ENCODE data around the gene SHISA8.

Gene SHISA8

GRCh38 chr22:41917903-41918791 is 3.3 kb upstream of the SHISA8 start:
- DNase-seq (ENCODE audit: low read depth), result no peak
- no peak for TF ChIP-seq CTCF (conservative IDR thresholded peaks at IDR 0.05; ENCODE audit: low read depth, low read length)

DNA sequence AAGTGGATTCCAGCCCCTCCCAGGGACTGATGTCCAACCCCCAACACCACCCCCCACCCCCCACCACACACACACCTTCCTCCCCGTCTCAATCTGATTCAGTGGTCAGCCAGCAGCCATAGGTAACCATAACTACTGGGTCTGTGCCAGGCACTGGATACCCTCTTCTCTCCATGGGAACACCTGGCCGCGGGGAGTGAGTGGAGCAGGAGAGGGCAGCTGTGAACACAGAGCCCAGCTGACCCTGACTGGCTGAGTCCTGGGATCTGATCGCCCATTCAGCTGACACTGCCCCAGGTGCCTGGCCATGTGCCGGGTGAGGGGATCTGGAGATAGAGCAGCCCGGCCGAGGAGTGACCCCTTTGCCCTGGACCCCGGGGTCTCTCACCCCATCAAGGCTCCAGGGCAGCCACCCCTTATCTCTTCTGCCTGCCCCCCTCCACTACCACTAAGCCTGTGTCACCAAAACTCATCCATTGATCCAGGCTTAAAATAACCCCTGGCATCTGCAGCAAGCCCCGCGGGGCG is 2.6 kb upstream of the SHISA8 start:
- no peak overlapping the region for H3K4me3 ChIP-seq (ENCODE audit: low read length)
- no peak for TF ChIP-seq CTCF (conservative IDR thresholded peaks at IDR 0.05; ENCODE audit: low read depth, low read length)
- no peak for DNase-seq (ENCODE audit: low read depth)

More at GRCh38 chr22:41917903-41918791, 3.3 kb upstream of the SHISA8 start:
- no peak overlapping the region for H3K4me3 ChIP-seq (ENCODE audit: low read length)

DNA sequence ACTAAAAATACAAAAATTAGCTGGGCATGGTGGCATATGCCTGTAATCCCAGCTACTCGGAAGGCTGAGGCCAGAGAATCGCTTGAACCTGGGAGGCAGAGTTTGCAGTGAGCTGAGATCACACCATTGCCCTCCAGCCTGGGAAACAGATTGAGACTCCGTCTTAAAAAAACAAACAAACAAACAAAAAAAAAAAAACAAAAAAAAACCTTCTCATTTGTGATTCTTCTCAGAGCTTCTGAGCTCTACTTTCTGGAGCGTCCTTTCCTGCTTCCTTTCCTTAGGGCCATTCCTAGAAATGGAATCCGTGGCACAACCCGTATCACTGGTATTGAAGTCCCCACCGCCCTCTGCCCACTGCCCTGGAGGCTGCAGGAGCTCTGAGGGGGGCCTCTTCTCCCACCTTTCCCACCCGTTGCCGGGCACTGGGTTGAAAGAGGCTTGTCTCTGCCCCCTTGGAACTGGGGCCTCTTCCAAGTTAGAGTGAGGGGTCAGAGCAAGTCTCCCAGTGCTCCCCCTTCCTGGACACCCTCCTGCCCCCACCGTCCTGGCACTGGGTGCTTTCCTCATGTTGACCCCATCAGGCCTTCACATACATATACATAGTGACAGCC is 2.0 kb upstream of the SHISA8 start:
- no peak for TF ChIP-seq CTCF (conservative IDR thresholded peaks at IDR 0.05; ENCODE audit: low read depth, low read length)
- H3K4me3 ChIP-seq (ENCODE audit: low read length), result no peak overlapping the region
- no peak for DNase-seq (ENCODE audit: low read depth)

DNA sequence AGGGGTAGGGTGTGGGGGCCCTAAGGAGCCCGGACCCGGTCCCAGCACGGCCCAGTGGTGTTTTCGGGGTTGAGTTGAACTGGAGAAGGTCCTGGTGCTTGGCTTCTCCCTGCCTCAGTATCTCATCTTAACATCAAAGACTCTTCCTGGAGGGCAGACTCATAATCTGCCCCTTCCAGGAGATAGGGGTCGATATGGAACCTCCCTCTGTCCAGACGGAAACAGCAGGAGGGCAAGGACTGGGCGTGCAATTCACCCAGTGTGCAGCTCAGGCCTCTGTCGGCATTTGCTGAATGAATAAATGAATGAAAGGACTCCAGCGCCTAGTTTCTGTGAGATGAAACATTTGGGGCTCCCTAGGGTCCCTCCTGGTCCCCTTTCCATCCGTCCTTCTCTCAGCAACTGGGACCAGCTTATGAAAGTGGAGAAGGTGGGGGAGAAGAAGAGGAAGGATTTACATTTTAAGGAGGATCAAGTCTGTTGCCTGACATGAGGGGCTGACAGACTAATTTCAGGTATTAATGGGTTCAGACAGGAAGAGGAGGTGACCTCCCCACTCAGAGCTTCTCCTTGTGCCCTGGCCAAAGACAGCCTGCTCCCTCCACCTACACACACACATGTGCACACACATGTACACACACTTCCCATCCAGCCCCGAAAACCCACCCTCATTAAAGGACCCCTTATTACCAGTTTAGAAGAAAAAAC is 1.1 kb upstream of the SHISA8 start:
- DNase-seq (ENCODE audit: low read depth), result no peak
- TF ChIP-seq CTCF (conservative IDR thresholded peaks at IDR 0.05; ENCODE audit: low read depth, low read length), result no peak

GRCh38 chr22:41914611-41915034 is 251 bp downstream of the SHISA8 start:
- no peak for TF ChIP-seq CTCF (conservative IDR thresholded peaks at IDR 0.05; ENCODE audit: low read depth, low read length)
- no peak overlapping the region for H3K4me3 ChIP-seq (ENCODE audit: low read length)
- DNase-seq (ENCODE audit: low read depth), result no peak

More for the DNA sequence above, 1.1 kb upstream of the SHISA8 start:
- H3K4me3 ChIP-seq (ENCODE audit: low read length), result no peak overlapping the region

DNA sequence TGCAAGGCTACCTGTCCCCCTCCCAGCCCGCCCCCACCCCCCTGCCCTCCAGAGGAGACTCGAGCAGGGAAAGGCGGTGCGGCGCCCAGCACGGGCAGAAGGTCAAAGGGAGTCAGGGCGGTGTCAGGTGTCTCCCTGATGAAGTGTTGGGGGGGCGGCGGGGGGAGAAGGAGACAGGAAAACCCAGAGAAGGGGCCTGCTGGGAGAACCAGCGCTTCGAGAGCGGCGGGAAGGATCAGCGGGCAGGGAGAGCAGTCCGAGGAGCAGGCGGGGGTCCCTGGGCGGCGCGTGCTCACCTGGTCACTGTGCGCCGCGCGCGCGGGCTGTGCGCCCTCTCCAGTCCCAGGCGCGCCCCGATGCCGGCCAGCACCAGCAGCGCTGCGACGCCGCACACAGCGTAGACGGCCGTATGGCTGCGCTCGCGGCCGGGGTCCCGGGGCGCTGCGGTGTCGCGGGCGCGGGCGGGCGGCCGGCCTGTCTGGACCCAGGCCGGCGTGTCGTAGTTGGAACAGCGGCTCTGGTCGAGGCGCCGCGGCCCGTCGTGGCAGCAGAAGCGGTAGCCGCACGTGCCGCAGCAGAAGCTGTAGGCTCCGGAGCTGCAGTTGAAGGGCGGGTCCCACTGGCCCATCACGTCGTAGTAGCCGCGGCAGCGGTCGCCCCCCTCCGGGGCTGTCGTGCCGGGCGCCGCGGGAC is 886 bp downstream of the SHISA8 start:
- TF ChIP-seq CTCF (conservative IDR thresholded peaks at IDR 0.05; ENCODE audit: low read depth, low read length), result no peak
- no peak for DNase-seq (ENCODE audit: low read depth)
- no peak overlapping the region for H3K4me3 ChIP-seq (ENCODE audit: low read length)
